Smooth muscle cell of the brain vasculature (primary cell): ENCODE data around the gene DCC.
"Not testable (repeated sequence)": the region's sequence is repeated elsewhere in the genome, so short reads cannot be mapped to it uniquely, and the experiment has no call there.

Experiments
- DNase-seq: peaks from one replicate; pipeline ENCODE4 v3.0.0-alpha.2; 2012; ENCODE audit warnings: low read depth, low spot score

Gene DCC

DNA sequence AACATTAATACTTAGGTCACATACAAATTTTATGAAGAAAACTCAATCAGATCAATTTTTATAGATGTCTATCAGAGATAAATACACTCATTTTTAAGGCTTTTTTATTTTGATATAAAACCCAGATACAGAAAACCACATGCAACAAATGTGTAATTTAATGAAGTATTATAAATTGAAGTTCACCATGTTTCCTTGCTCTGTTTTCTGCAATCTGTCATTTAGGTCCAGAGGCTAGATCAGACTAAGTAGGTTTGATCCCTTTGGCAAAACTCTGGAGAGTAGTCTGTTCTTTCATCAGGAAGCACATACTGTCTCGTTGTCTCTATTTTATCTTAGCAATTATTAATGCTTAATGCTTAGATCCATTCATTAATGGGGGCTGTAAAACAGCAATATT, 1042.9 kb downstream of the DCC start:
- DNase-seq, result no peak

DNA sequence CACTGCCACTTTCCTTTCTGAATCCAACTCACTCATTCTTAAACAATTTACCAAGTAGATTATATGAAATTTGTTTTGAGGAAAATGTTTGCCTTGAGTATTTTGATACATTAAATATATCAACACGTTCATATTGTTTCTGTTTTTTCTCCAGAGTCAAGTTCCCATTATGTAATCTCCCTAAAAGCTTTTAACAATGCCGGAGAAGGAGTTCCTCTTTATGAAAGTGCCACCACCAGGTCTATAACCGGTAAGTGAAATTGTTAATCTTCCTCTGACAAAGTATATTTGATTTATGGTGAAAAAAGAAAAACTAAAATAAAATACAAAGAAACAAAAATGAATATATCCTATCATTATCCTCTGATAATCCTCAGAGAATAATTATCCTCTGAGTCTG, 1045.9 kb downstream of the DCC start:
- no peak for DNase-seq

DNA sequence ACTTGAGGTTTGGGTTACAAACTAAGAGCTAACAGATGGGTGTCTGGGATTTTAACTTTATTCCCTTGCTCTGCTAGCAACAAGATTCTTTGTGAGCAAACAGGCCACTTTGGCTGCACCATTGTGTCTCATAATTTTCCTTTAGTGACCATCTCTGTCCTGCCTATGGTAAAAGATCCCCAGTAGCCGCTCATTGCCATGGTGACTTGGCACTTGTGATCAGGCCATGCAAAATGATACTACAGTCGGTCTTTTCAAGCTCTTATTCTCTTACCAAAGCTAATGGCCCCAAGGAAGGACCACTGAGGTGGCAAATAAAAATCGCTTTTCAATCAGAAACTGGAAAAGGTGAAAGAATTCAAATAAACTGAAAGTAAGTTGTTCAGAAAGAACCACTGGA, 1047.6 kb downstream of the DCC start:
- no peak for DNase-seq

DNA sequence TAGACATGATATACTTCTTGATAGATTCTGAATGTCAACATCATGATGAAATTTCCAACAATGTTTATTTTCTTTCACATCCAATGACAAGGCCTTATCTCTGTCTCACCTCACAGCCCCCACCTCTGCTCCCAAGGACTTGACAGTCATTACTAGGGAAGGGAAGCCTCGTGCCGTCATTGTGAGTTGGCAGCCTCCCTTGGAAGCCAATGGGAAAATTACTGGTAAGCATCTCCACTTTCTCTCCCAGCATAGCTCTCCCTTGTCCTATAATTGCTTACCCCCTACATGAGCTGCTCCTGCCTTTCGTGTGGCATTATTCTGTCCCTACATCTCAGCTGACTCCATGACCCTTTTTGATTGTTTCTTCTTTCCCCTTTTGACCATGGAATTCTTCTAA, 1062.7 kb downstream of the DCC start:
- no peak for DNase-seq

DNA sequence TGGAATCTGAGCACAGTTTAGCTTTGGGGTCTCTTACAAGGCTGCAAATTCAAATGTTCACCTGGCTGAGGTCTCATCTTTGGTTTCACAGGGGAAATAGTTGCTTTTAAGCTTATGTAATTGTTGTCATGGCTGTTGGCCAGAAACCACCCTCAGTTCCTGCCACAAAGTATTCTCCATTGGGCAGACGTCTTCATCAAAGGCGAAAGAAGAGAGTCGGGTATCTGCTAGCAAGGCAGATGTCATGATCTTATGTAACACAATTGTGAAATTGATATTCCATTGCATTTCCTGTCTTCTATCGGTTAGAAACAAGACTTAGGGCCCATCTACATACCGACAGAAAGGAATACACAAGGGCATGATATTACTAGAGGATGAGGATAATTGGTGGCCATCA, 1068.3 kb downstream of the DCC start:
- no peak for DNase-seq

DNA sequence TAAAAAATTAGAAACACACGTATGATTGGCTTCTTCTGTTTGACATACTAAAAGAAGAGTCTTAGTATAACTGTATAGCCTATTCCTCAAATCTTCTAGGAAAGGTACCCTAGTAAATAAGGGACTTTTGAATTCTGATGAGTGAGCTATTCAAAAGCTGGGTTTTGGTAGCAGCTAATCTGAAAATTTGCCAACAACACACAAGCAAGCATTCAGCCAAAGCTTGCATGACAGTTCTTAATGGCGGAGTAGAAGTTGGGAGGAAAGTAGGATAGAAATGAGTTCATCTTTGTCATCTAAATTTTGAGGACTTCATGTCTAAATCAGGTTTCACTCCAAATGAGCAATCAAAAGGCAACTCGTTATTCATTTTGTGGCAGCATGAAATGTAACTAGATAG, 1071.5 kb downstream of the DCC start:
- no peak for DNase-seq

DNA sequence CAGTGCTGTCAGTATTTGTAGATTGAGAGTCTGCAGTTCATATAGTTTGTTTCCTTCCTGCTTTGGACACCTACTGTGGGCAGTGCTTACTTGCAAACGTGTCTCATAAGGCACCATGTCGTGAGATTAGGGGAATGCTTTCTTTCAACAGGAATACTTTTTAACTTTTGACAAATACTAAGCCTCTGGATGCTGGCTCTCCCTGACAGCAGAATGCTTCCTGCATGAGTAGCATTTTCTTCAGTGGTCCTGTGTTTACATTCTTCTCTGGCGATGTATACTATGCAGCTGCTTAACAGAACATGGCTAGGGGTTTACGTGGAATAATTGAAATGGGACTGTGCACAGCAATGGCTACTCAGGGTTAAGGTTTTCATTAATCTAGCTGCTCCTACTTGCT, 1077.0 kb downstream of the DCC start:
- no peak for DNase-seq

DNA sequence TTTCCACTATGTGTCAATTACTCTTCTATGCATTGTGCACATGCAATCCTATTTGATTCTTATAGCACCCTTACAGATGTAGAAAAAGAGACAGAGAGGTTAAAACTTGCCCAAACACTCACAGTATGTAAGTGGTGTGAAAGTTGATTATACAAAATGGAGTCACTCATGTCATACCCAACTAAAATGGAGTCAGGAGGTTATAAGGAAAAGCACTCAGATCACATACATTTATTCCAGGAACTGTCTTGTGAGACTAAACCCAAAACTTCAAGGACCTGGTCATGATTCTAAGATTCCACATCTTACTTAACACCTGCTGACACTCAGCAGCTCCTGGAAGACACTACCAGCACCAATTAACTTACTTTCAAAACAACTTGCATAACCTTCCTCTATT, 1081.9 kb downstream of the DCC start:
- DNase-seq, result no peak

DNA sequence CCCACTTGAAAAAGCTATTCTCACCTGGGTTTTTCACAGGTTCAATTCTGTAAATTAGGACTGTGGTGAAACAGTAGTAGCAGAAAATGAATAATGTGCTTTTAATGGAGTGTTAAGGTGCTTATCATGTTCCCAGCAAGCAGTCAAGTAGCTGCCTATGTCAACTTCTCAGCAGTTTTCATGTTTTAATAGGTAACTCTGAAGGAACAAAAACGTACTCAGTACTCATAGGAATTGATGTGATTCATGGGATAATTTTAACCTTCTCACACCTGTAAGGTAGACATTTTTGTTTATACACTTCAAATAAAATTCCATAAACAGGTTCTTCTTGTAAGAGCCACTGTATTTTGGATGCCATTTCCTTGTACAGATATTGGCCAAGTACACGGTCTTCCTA, 1082.9 kb downstream of the DCC start:
- no peak for DNase-seq

DNA sequence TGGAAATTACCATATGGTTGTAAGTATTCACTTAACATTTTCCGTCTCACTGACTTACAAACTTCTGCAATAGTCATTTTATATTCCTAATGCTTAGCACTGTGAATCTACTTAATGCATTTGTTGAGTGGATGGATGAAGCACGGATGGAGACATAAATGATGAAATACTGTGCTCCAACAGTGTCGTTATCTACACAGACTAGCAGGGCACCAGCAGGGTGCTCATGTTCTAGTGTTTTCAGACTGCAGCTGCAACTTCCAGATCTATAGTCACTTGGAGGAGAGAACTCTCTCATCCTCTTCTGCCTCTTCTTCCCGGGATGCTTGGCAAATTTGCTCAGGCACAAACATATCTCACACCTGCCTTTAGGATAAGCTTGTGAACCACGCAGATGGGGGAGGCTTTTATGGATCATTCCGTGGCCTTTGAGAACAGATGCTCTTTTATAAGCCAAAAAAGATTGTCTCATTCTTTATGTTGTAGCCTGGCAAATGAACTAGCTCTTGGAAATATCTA, 1086.7 kb downstream of the DCC start:
- no peak for DNase-seq

DNA sequence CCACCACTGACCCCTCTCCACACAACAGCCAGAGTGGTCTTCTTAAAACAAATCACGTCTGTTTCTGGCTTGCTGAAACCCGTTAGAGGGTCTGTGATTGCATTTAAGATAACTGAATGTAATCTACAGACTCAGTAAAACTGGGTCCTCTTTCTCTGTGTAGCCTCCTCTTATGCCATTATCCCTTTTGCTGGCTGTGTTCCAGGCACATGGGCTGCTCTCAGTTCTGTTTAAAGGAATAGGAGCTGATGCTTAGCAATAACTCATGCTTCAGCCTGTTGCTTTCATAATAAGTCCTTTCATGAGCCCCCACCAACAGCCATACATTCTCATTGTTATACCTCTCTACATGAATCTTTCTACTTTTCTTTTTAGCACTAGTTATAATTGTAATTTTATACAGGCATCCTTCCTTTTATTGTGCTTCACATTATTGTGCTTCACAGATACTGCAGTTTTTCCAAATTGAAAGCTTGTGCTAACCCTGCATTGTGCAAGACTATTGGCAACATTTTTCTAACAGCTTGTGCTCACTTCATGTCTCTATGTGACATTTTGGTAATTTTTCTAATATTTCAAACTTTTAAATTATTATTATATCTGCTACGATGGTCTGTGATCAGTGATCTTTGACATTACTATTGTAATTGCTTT, 1101.9 kb downstream of the DCC start:
- no peak for DNase-seq

DNA sequence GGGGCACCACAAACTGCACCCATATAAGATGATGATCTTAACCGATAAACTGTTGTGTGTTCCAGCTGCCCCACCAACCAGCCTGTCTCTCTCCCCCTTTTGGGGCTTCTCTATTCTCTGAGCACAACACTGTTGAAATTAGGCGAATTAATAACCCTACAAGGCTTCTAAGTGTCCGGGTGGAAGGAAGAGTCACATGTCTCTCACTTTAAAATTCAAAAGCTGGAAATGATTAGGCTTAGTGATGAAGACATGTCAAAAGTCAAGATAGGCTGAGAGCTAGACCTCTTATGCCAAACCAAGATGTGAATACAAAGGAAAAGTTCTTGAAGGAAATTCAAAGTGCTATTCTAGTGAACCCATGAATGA, 1102.4 kb downstream of the DCC start:
- DNase-seq, result no peak

DNA sequence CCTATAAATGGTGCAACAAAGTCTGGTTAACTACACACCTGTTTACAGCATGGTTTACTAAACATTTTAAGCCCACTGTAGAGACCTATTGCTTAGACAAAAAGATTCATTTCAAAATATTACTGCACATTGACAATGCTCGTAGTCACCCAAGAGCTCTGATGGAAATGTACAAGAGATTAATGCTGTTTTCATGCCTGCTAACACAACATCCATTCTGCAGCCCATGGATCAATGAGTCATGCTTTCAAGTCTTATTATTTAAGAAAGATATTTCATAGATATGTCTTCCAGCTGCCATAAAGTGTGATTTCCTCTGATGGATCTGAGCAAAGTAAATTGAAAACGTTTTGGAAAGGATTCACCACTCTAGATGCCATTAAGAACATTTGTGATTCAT, 1103.3 kb downstream of the DCC start:
- DNase-seq, result no peak

DNA sequence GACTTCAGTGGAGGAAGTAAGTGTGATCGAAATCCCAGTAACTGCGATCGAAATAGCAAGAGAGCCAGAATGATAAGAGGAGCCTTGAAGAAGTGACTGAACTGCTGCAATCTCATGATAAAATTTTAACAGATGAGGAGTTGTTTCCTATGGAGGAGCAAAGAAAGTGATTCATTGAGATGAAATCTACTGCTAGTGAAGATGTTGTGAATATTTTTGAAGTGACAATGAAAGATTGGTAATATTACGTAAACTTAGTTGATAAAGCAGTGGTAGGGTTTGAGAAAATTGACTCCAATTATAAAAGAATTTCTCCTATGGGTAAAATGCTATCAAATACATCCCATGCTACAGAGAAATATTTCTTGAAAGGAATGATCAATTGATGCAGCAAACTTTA, 1103.8 kb downstream of the DCC start:
- no peak for DNase-seq

DNA sequence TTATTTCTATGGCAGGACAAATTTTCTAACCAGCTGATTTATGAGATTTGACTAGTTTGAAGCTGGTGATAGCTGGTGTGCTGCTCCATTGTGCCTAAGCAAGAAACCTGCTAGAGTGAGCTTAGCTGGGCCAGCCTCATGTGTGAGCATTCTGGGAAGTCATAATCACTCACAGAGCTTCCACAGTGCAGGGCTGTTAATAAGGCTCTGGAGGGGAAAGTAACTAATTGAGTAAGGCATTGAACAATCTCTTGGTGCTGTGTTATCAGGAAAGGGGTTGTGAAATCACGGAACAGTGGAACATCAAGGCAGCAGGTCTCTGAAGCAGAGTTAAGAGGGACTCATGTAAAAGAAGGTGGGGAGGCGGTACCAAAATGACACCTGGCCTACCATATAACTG, 1111.9 kb downstream of the DCC start:
- DNase-seq, result no peak

DNA sequence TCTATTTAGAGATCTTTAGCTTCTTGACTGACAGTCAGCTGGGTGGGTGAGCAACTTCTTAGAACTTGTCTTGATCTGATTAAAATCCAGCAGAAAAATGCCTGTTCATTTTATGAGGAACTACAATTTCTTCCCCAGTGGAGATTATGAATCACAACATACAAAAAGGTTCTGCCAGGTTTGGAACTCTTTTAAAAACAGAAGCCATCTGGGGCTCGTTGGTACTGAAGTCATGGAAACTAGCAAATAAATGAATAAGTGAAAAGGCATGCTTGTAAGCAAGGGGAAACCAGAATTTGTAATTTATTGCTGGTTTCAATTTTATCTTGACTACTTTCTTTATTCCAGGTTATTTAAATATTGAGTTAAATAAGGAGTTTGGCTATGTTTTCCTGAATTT, 1117.1 kb downstream of the DCC start:
- DNase-seq, result no peak

DNA sequence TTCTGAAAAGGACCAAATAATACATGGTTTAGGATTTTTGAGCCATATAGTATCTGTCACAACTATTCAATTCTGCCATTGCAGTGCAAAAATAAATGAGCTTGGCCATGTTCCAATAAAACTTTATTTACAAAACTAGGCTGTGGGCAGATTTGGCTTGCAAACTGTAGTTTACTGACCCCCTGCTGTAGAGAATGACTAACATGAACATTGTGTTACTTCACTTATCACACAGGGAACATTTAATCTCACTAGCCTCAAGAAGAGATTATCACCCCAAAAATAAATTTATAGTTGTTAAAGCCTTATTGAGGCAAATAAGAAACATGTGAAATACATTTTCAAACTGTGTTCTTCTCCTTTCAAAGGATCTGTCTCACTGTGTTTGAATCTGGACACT, 1118.3 kb downstream of the DCC start:
- no peak for DNase-seq

DNA sequence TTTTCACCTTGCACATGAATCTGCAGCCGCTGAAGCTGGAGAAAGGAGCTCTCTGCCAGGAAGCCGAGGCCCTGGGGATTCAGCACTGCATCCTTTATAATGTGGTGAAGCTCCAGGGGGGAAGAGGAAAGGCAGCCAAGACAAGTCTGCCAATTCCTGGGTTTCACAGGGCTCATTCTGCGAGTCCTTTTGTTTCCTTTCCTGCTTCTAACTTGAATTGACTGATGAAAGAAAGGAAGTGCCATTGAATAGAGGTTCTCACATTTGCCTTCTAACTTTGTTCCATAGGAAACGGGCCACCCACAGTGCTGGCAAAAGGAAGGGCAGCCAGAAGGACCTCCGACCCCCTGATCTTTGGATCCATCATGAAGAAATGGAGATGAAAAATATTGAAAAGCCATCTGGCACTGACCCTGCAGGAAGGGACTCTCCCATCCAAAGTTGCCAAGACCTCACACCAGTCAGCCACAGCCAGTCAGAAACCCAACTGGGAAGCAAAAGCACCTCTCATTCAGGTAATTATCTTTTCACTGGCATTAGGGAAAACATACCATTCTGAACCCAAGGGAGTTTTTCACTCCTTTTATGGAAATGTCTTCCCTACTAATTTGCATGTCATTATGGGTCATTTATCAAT, 1119.1 kb downstream of the DCC start:
- DNase-seq, result no peak

DNA sequence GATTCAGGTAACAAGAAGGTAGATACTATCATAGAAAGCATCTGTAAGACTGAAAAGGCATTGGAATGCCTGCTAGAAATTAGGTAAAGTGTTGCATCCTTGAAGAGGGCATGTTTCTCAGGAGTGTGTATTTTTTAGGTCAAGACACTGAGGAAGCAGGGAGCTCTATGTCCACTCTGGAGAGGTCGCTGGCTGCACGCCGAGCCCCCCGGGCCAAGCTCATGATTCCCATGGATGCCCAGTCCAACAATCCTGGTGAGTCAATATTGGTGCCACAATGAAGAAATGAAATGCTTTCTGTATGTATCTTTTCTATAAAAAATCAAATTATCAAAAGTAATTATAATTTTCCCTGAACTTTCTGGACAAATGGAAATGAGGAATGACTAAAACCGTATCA, 1127.8 kb downstream of the DCC start:
- no peak for DNase-seq

DNA sequence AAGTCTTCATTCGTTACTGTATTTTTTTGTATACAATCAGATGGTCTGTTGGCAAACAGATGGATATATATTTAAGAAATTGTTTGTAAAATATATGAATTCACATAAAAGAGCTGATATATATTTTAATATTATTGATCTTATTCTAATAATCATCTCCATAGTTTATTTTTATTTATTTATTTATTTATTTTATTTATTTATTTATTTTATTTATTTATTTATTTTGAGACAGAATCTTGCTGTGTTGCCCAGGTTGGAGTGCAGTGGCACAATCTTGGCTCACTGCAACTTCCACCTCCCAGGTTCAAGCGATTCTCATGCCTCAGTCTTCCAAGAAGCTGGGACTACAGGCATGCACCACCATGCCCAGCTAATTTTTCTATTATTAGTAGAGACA, 1128.2 kb downstream of the DCC start:
- DNase-seq, result not testable (repeated sequence)

DNA sequence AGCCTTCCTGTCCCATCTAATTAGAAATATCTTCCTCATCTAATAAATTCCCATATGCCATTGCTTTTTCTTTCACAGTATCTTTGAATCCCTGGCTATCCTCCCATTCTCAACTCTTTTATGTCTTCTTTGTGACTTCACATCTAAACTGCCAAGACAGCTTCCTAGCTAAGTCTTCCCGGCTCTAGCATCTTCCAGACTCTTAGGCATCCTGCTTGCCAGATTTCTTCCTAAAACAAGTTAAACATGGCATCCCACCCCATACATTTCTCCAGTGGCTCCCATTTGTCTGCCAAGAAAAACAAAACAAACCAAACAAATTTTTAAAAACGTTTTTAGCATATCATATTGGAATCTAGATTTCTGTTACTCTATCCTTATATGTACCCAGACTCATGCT, 1132.5 kb downstream of the DCC start:
- no peak for DNase-seq

DNA sequence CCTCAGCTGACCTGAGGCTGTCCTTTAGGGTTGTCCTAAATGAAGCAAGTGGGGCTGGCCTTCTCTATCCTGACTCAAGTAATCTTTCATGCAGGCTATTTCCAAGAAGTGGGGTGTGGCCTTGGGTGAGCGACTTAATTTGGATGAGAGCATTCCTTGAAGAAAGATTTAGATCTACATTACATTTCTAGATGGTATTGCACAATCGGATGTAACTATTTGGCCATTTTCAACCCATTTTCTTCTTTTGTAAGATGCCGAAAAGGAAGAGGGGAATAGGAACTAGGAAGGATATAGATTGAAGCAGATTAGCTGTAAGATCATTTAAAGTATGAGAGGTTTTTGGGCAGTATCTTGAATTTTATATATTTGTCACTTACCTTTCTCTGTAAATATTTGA, 1138.2 kb downstream of the DCC start:
- no peak for DNase-seq

DNA sequence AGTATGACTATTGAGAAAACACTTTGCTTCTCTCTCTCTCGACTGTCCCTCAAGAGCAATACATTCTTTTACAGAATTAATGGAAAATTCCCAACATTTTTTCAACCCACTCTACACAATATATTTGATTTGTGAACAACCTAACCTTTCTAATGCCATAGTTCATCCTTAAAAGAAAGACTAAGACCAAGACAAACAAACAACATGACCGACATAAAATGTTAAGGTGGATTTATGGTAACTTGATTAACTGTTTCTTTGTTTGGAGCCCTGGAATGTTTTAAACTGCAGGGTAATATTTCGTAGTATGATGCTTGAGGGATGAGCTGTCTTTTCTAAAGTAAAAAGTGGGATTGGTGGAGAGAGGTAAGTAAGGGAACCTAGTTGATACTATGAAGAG, 1146.3 kb downstream of the DCC start:
- DNase-seq, result no peak

DNA sequence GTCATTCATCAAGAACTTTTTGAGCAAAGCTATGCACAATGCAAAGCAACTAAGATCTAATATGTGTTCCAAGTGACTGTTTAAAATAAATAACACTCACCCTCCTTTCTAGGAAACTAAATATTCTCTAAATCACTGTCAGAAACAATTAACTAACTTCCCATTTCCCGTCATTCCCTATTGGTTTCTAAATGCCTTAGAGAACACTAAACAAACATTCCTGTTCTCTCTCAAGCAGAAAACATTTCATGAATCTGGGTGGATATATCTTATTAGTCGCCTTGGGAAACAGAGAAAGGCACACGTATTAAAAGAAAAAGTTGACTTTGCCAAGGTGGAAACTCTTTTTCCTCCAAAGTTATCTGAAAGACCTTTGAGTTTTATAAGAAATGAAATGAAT, 1149.3 kb downstream of the DCC start:
- DNase-seq, result no peak
